H1 (cell line): ENCODE measurements around the gene CA14. TPM values are rescaled to one million over a fixed set of nuclear protein-coding genes. Genes with fewer than 3 reads are reported as not detected.

Experiments
- CTCF ChIA-PET: fragments of 300-600 bp; sonication (Branson Sonifier 250); formaldehyde crosslinking; loops from one replicate; lab custom pipeline; 2021; ENCODE audit not compliant: partially characterized antibody; lab: Charles Lee
- POLR2A ChIA-PET: fragments of 300-600 bp; sonication (Branson Sonifier 250); formaldehyde crosslinking; loops from one replicate; lab custom pipeline; 2021; ENCODE audit warnings: inconsistent platforms; ENCODE audit not compliant: partially characterized antibody; lab: Charles Lee
- DNase-seq, 2 experiments: peaks; one replicate each; pipeline versions ENCODE4 v3.0.0 to v3.0.0-alpha.2; 2010 to 2022; ENCODE audit warnings: low spot score in 2 of 2, low read depth in 1 of 2, mixed read lengths in 1 of 2
- FAIRE-seq: peaks from 2 replicates; lab custom pipeline; 2011; peaks lifted over from hg19 to GRCh38; lab: Jason Lieb, UNC
- H2AFZ ChIP-seq: 2 replicates; pipeline ENCODE4 v1.8.1; 2012; ENCODE audit warnings: low read length, inconsistent platforms
- H2AK5ac ChIP-seq: 2 replicates; pipeline ENCODE4 v1.6.1; 2013; ENCODE audit warnings: low read depth, low read length
- H2BK120ac ChIP-seq: replicated peaks from 2 replicates; pipeline ENCODE3; 2013; ENCODE audit warnings: low read depth, low read length, inconsistent platforms
- H2BK12ac ChIP-seq: 2 replicates; pipeline ENCODE4 v1.6.1; 2013; ENCODE audit warnings: low read depth, low read length
- H2BK15ac ChIP-seq: 2 replicates; pipeline ENCODE4 v1.6.1; 2013; ENCODE audit warnings: low read length
- H2BK20ac ChIP-seq: 2 replicates; pipeline ENCODE4 v1.6.1; 2013; ENCODE audit warnings: low read length
- H2BK5ac ChIP-seq: 2 replicates; pipeline ENCODE4 v1.6.1; 2013; ENCODE audit warnings: low read depth, low read length
- H3K14ac ChIP-seq: 2 replicates; pipeline ENCODE4 v1.6.1; 2013; ENCODE audit warnings: inconsistent platforms; ENCODE audit not compliant: insufficient read length
- H3K18ac ChIP-seq: 2 replicates; pipeline ENCODE4 v1.6.1; 2013; ENCODE audit warnings: low read length; ENCODE audit errors: extremely low read depth
- H3K23ac ChIP-seq: 2 replicates; pipeline ENCODE4 v1.6.1; 2013; ENCODE audit warnings: inconsistent platforms; ENCODE audit not compliant: insufficient read length
- H3K23me2 ChIP-seq: 2 replicates; pipeline ENCODE4 v1.6.1; 2013; ENCODE audit warnings: low read depth, low read length
- H3K27ac ChIP-seq: 2 replicates; pipeline ENCODE4 v1.6.1; 2011; ENCODE audit warnings: low read depth, low read length, inconsistent platforms
- H3K27me3 ChIP-seq, 4 experiments: replicated peaks in 1 of 4; 1 replicate in 1 of 4; 2 replicates in 3 of 4; pipeline versions ENCODE4 v1.6.1 to v1.8.1; 2011 to 2013; ENCODE audit warnings: low read length in 3 of 4, mild to moderate bottlenecking in 3 of 4, inconsistent platforms in 2 of 4, mixed read lengths in 2 of 4, moderate library complexity in 1 of 4; ENCODE audit not compliant: control insufficient read depth in 3 of 4, insufficient read depth in 3 of 4; ENCODE audit errors: extremely low read depth in 1 of 4
- H3K36me3 ChIP-seq, 4 experiments: 2 replicates each; pipeline versions ENCODE4 v1.6.1 to v1.8.1; 2011 to 2013; ENCODE audit warnings: mild to moderate bottlenecking in 4 of 4, low read length in 3 of 4, moderate library complexity in 2 of 4, control low read depth in 1 of 4, inconsistent platforms in 1 of 4; ENCODE audit not compliant: insufficient read depth in 4 of 4, control insufficient read depth in 2 of 4
- H3K4ac ChIP-seq: replicated peaks from 2 replicates; pipeline ENCODE3; 2013; ENCODE audit warnings: low read length, low read depth, mixed read lengths, inconsistent platforms; ENCODE audit not compliant: insufficient read length
- H3K4me1 ChIP-seq, 4 experiments: replicated peaks in 1 of 4; 1 replicate in 1 of 4; 2 replicates in 3 of 4; pipeline versions ENCODE4 v1.6.1 to v1.8.1; 2011 to 2013; ENCODE audit warnings: low read length in 3 of 4, inconsistent platforms in 2 of 4, mixed read lengths in 1 of 4; ENCODE audit not compliant: insufficient read depth in 4 of 4, control insufficient read depth in 3 of 4
- H3K4me2 ChIP-seq, 2 experiments: 2 replicates each; pipeline versions ENCODE4 v1.6.1 to v1.8.1; 2011 to 2013; ENCODE audit warnings: low read depth in 2 of 2, low read length in 2 of 2, control low read depth in 1 of 2, inconsistent platforms in 1 of 2, mild to moderate bottlenecking in 1 of 2; ENCODE audit not compliant: insufficient read depth in 1 of 2
- H3K4me3 ChIP-seq, 4 experiments: fragments of 200-600, 300-600 bp in 1 of 4; sonication (generic), shearing (Covaris generic), sonication (Bioruptor Twin) in 1 of 4; 2 replicates each; pipeline versions ENCODE4 v1.5.1 to v1.8.1; 2011 to 2016; ENCODE audit warnings: low read length in 4 of 4, low read depth in 3 of 4, control low read depth in 2 of 4, inconsistent platforms in 2 of 4, mild to moderate bottlenecking in 2 of 4, mixed read lengths in 1 of 4, moderate library complexity in 1 of 4; ENCODE audit not compliant: insufficient read depth in 2 of 4; ENCODE audit errors: extremely low read depth in 1 of 4
- H3K56ac ChIP-seq: replicated peaks from 2 replicates; pipeline ENCODE3; 2013; ENCODE audit warnings: low read depth, mild to moderate bottlenecking, mixed read lengths, low read length, inconsistent platforms; ENCODE audit not compliant: insufficient read length
- H3K79me1 ChIP-seq: 2 replicates; pipeline ENCODE4 v1.6.1; 2013; ENCODE audit warnings: low read depth, low read length, control low read depth
- H3K79me2 ChIP-seq, 2 experiments: 2 replicates each; pipeline versions ENCODE4 v1.6.1 to v1.8.1; 2012 to 2013; ENCODE audit warnings: low read length in 2 of 2, mild to moderate bottlenecking in 2 of 2, inconsistent platforms in 1 of 2; ENCODE audit not compliant: insufficient read depth in 2 of 2, control insufficient read depth in 1 of 2
- H3K9ac ChIP-seq, 4 experiments: replicated peaks in 1 of 4; 1 replicate in 1 of 4; 2 replicates in 3 of 4; pipeline versions ENCODE4 v1.6.1 to v1.8.1; 2011 to 2013; ENCODE audit warnings: low read depth in 3 of 4, low read length in 3 of 4, control low read depth in 2 of 4, mild to moderate bottlenecking in 2 of 4, moderate library complexity in 2 of 4, inconsistent platforms in 1 of 4; ENCODE audit errors: extremely low read depth in 1 of 4
- H3K9me3 ChIP-seq, 2 experiments: 2 replicates each; pipeline versions ENCODE4 v1.6.1 to v1.8.1; 2012 to 2013; ENCODE audit warnings: mild to moderate bottlenecking in 2 of 2, moderate library complexity in 2 of 2, control low read depth in 1 of 2, inconsistent platforms in 1 of 2, low read depth in 1 of 2, low read length in 1 of 2, mixed read lengths in 1 of 2; ENCODE audit not compliant: insufficient read depth in 2 of 2
- H4K20me1 ChIP-seq, 2 experiments: replicated peaks in 1 of 2; 2 replicates each; pipeline versions ENCODE3 to v1.8.1; 2011 to 2013; ENCODE audit warnings: inconsistent platforms in 2 of 2, low read length in 2 of 2, mild to moderate bottlenecking in 1 of 2; ENCODE audit not compliant: insufficient read depth in 2 of 2, control insufficient read depth in 1 of 2
- H4K5ac ChIP-seq: 2 replicates; pipeline ENCODE4 v1.6.1; 2013; ENCODE audit warnings: low read length, low read depth, mixed read lengths, inconsistent platforms; ENCODE audit not compliant: insufficient read length
- H4K8ac ChIP-seq: 2 replicates; pipeline ENCODE4 v1.8.0; 2013; ENCODE audit warnings: mild to moderate bottlenecking, moderate library complexity, low read length, inconsistent platforms; ENCODE audit not compliant: insufficient read depth; ENCODE audit errors: extremely low read depth
- H4K91ac ChIP-seq: replicated peaks from 2 replicates; pipeline ENCODE3; 2013; ENCODE audit warnings: low read length, mixed read lengths, inconsistent platforms; ENCODE audit not compliant: insufficient read length
- CHD2 ChIP-seq: IDR thresholded peaks from 2 replicates; pipeline ENCODE4 v1.6.1; 2012; ENCODE audit warnings: low read length, improper control_type of control experiment
- EP300 ChIP-seq, 2 experiments: IDR thresholded peaks; 1 replicate in 1 of 2; 2 replicates in 1 of 2; pipeline ENCODE4 v1.6.1; 2011 to 2012; ENCODE audit warnings: low read depth in 2 of 2, low read length in 2 of 2, mild to moderate bottlenecking in 2 of 2, borderline replicate concordance in 1 of 2, inconsistent platforms in 1 of 2, moderate library complexity in 1 of 2
- EZH2 ChIP-seq: fragments of 200-600 bp; sonication (generic); IDR thresholded peaks from 2 replicates; pipeline ENCODE4 v1.7.1; 2012; ENCODE audit warnings: low read depth, mild to moderate bottlenecking, moderate library complexity, low read length, inconsistent platforms; ENCODE audit not compliant: severe bottlenecking
- NRF1 ChIP-seq: IDR thresholded peaks from 2 replicates; pipeline ENCODE4 v1.6.1; 2011; ENCODE audit warnings: mild to moderate bottlenecking, low read depth, low read length, improper control_type of control experiment
- RNF2 ChIP-seq: fragments of 200-900, 300-1000 bp; sonication (generic); IDR thresholded peaks from 2 replicates; pipeline ENCODE4 v1.7.1; 2016; ENCODE audit warnings: borderline replicate concordance, low read depth, mild to moderate bottlenecking, antibody characterized with exemption, low read length; ENCODE audit not compliant: poor library complexity, severe bottlenecking; ENCODE audit errors: missing control alignments
- SAP30 ChIP-seq: fragments of 300-600 bp; sonication (generic); IDR thresholded peaks from 2 replicates; pipeline ENCODE4 v1.7.1; 2012; ENCODE audit warnings: low read length, moderate library complexity, mild to moderate bottlenecking, inconsistent platforms; ENCODE audit not compliant: insufficient read depth, insufficient replicate concordance
- SIX5 ChIP-seq: IDR thresholded peaks from 2 replicates; pipeline ENCODE4 v1.6.1; 2011; ENCODE audit warnings: mild to moderate bottlenecking, low read depth, low read length
- SRF ChIP-seq: IDR thresholded peaks from 2 replicates; pipeline ENCODE4 v1.6.1; 2011; ENCODE audit warnings: mild to moderate bottlenecking, low read depth, low read length, moderate library complexity
- WGBS, 2 experiments: shearing (Covaris generic) in 1 of 2; methylation state at CpG; one replicate each; pipeline versions ENCODE4 v1.1.6 to v1.1.7; 2013 to 2015; ENCODE audit warnings: low lambda C conversion rate in 2 of 2, mixed read lengths in 2 of 2, inconsistent platforms in 1 of 2, low coverage in 1 of 2, missing lambda C conversion rate in 1 of 2; ENCODE audit not compliant: insufficient replicate concordance in 2 of 2, insufficient coverage in 1 of 2, insufficient read length in 1 of 2; ENCODE audit errors: extremely low coverage in 1 of 2, missing lambda C conversion rate in 1 of 2; 5-methylcytosine and 5-hydroxymethylcytosine counted together
- polyA plus RNA-seq, 7 experiments: library from polyadenylated mRNA; depleted of rRNA in 3 of 7; stranded (reverse) in 5 of 7; unstranded in 2 of 7; fragments of >200 nt in 5 of 7; fragments of 200-250 nt in 2 of 7; gene quantifications; 1 replicate in 5 of 7; 2 replicates in 1 of 7; 4 replicates in 1 of 7; pipeline versions ENCODE4 v1.2.1 to v1.2.3, GENCODE V29; 2011 to 2013; ENCODE audit warnings: missing spikeins in 2 of 7, mixed read lengths in 2 of 7
- total RNA-seq: library from RNA; stranded (reverse); fragmentation: NEBNext Ultra II Directional; extraction: Animal tissue kit (Norgen Biotek cat#: 25700); gene quantifications from 2 replicates; pipeline ENCODE4 v1.2.1, GENCODE V29; 2021
- TF ChIP-seq, protein P1 (sequence below): IDR thresholded peaks from 2 replicates; pipeline ENCODE4 v1.6.1; 2012; ENCODE audit warnings: inconsistent platforms

CA14 gene
- total and polyA plus RNA-seq, 2 of the 8 experiments (the other 6 are each of a cell fraction or from before 2014, with no cell fraction given), result 52.3 to 105 TPM

DNA sequence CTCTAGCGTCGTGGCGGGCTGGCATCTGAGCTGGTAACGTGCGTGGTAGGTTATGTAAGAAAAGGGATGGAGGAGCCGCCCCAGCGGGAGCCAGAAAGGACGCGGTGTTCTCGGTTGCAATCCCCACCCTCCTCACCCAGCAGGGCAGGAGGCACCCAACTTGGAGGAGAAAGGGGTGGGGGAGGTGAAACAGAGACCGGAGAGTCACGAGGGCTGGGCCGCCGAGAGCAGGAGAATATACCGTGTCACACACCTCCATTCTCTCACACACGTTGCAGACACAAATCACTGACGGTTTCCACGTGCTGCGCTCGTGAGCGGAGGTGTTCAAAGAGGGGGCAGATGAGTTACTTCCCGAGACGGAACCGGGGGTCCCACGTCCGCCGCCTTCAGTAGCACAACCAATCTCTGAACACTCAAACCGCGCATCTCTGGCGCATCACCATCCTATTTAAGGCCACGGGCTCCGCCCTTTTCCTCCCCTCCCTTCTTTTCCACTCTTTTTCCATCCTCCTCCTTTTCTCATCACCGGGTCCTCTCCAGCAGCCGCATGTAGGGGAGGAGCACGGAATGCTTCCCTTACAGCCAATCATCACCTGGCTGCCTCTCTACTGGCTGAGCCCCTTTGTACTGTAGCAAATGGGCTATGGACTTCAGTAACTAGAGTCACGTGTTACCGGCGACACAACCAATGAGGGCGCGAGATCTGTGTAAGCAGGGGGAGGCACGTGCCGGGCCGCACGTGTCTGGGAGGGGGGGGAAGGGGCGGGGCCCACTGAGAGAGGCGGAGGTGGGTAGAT is 24.4 kb downstream of the CA14 start, which contains the start of gene CIART:
CIART (plus strand) TSS at position 797 of the 800 bp plus-strand sequence. CDS start 714 bp downstream, outside the sequence.
- H3K9me3 ChIP-seq, result no peaks in the 10 kb centered on the region
- DNase-seq, result peak; percentile 88 to 96
- TF ChIP-seq SAP30 (no peak), RNF2 (no peak), SRF (no peak), SIX5 (no peak), EZH2 (no peak), CHD2 (peak; percentile 72; the same call in 1 of the 2 replicates), NRF1 (no peak), EP300 (IDR thresholded peaks at IDR 0.05; ENCODE audit: borderline replicate concordance in 1 of 2, low read depth in 2 of 2, low read length in 2 of 2) (no peak)
- TF ChIP-seq, protein P1, sequence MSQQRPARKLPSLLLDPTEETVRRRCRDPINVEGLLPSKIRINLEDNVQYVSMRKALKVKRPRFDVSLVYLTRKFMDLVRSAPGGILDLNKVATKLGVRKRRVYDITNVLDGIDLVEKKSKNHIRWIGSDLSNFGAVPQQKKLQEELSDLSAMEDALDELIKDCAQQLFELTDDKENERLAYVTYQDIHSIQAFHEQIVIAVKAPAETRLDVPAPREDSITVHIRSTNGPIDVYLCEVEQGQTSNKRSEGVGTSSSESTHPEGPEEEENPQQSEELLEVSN, result peak; percentile 73

More for the DNA sequence above, 24.4 kb downstream of the CA14 start, which contains the start of gene CIART:
- Histone ChIP-seq H3K27me3 (peaks cover 0 to 7% (median 7%) of the 10 kb centered on the region in 4 experiments; a peak in 4 of 7 replicates), H3K23me2 (peaks cover 8% of the 10 kb centered on the region; the same call in 1 of the 2 replicates), H3K4me3 (peak within 1 kb of the TSS; percentile 69 to 86 (median 81)), H2BK5ac (peak within 1 kb of the TSS; percentile 83), H3K23ac (no peak within 1 kb of the TSS), H2BK12ac (peak within 1 kb of the TSS; percentile 41), H3K79me2 (no peaks in the 10 kb centered on the region), H2AFZ (0 out of 2 replicates have a peak within 1 kb of the TSS, but pooled peaks have one; percentile 39), H3K4me2 (peak within 1 kb of the TSS; percentile 84 to 94), H4K8ac (peak within 1 kb of the TSS; percentile 92), H3K56ac (no peak within 1 kb of the TSS), H3K4ac (no peak within 1 kb of the TSS), H3K79me1 (no peaks in the 10 kb centered on the region), H4K5ac (peak within 1 kb of the TSS; percentile 65), H3K36me3 (peaks cover 6 to 13% (median 9%) of the 10 kb centered on the region in 4 experiments; a peak in 7 of 8 replicates), H3K14ac (no peak within 1 kb of the TSS), H4K91ac (no peak within 1 kb of the TSS), H2BK15ac (peak within 1 kb of the TSS; percentile 84), H2BK120ac (peak within 1 kb of the TSS; percentile 11), H2BK20ac (no peak within 1 kb of the TSS), H3K27ac (peak within 1 kb of the TSS; percentile 88), H2AK5ac (peak within 1 kb of the TSS; percentile 57), H3K4me1 (peaks cover 0 to 4% (median 2%) of the 10 kb centered on the region in 4 experiments; a peak in 2 of 7 replicates), H4K20me1 (peaks cover 0 to 2% of the 10 kb centered on the region in 2 experiments), H3K18ac (peak within 1 kb of the TSS; percentile 84), H3K9ac (peak within 1 kb of the TSS; percentile 86 to 91 (median 90))
- ChIA-PET POLR2A (interaction anchor here (0.5 to 25.2 kb wide), 14 partner anchors 9 to 394 kb away, joined by 3 to 535 read pairs (median 6); partner anchors contain the start of genes APH1A, C1orf54, CA14 and RPRD2), CTCF (interaction anchor here (0.7 to 16.5 kb wide), 9 partner anchors 11 to 190 kb away, joined by 3 to 326 read pairs (median 4); partner anchors contain the start of genes APH1A, C1orf54 and CA14)
- FAIRE-seq, result peak; percentile 98
- 1% methylated on average over 40 of the region's 46 CpGs; no CpG with 5 or more reads in 1 of the 2 experiments for WGBS, 2 experiments
